Neural cell (in vitro differentiated cells): ENCODE data around the gene CALML4.

ENCODE experiments used
- EZH2 ChIP-seq: fragments of 200-600, 300-800 bp; shearing (Covaris generic), sonication (generic); IDR thresholded peaks from 2 replicates; pipeline ENCODE4 v1.6.1; 2014; ENCODE audit warnings: antibody characterized with exemption, low read length, borderline replicate concordance, mild to moderate bottlenecking; ENCODE audit not compliant: insufficient read depth, poor library complexity, severe bottlenecking
- POLR2AphosphoS5 ChIP-seq: IDR thresholded peaks from 2 replicates; pipeline ENCODE4 v1.6.1; 2012
- RAD21 ChIP-seq: fragments of 450-650 bp; conservative IDR thresholded peaks from 2 replicates; pipeline ENCODE4 v1.6.1; 2014; ENCODE audit warnings: antibody characterized with exemption, mild to moderate bottlenecking, moderate library complexity
- SMC3 ChIP-seq: fragments of 450-650 bp; conservative IDR thresholded peaks from 2 replicates; pipeline ENCODE4 v1.6.1; 2014; ENCODE audit warnings: antibody characterized with exemption, mild to moderate bottlenecking, moderate library complexity; ENCODE audit not compliant: poor library complexity
- TAF1 ChIP-seq: IDR thresholded peaks from 2 replicates; pipeline ENCODE4 v1.6.1; 2012; ENCODE audit warnings: low read depth
- TF ChIP-seq, protein P1 (sequence below): fragments of 450-650 bp; IDR thresholded peaks from 2 replicates; pipeline ENCODE4 v1.5.1; 2014; ENCODE audit warnings: antibody characterized with exemption, mild to moderate bottlenecking, moderate library complexity; ENCODE audit not compliant: poor library complexity, severe bottlenecking
- TF ChIP-seq, protein P2 (sequence below): IDR thresholded peaks from 2 replicates; pipeline ENCODE4 v1.6.1; 2012; ENCODE audit warnings: borderline replicate concordance

DNA sequence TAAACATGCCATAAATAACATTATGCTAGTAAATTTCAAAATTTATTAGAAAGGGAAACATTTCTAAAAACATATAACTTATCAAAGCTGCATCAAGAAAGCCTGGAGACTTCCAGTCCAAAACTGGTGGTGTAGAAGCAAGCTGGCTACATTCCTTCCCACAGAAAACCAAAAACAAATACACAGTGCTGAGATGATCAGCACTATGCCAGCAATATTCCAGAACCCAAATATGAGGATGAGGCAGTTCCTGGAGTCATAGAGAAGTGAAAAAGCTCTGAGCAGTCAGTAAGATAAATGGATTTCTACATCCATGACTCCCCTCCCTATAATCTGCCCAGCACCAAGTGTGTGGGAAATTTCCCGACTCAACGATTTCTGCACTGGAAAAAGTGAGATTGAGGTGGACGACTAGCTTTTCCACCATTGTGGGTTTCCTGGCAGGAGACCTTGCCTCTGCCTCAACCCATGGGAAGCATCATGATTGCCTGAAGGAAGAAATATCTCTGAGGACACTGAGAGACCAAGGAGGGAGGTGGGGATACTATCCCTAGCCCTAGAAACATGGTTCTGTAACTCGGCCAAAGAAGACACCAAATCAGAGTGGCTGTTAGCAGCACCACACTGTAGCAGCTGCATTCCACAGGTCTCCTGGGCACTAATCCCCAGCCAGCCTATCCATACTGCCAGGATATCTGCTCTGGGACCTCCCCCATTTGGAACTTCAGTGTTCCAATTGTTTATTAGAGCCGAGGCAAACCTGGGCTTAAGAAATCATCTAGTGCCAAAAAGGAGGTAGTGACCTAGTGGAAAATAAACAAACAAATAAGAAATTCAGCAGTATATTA lies 36.2 kb upstream of the CALML4 start:
- TF ChIP-seq, protein P1, sequence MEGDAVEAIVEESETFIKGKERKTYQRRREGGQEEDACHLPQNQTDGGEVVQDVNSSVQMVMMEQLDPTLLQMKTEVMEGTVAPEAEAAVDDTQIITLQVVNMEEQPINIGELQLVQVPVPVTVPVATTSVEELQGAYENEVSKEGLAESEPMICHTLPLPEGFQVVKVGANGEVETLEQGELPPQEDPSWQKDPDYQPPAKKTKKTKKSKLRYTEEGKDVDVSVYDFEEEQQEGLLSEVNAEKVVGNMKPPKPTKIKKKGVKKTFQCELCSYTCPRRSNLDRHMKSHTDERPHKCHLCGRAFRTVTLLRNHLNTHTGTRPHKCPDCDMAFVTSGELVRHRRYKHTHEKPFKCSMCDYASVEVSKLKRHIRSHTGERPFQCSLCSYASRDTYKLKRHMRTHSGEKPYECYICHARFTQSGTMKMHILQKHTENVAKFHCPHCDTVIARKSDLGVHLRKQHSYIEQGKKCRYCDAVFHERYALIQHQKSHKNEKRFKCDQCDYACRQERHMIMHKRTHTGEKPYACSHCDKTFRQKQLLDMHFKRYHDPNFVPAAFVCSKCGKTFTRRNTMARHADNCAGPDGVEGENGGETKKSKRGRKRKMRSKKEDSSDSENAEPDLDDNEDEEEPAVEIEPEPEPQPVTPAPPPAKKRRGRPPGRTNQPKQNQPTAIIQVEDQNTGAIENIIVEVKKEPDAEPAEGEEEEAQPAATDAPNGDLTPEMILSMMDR: no peak
- TF ChIP-seq TAF1 (no peak), POLR2AphosphoS5 (no peak), EZH2 (no peak), SMC3 (no peak), RAD21 (no peak)
- TF ChIP-seq, protein P2, sequence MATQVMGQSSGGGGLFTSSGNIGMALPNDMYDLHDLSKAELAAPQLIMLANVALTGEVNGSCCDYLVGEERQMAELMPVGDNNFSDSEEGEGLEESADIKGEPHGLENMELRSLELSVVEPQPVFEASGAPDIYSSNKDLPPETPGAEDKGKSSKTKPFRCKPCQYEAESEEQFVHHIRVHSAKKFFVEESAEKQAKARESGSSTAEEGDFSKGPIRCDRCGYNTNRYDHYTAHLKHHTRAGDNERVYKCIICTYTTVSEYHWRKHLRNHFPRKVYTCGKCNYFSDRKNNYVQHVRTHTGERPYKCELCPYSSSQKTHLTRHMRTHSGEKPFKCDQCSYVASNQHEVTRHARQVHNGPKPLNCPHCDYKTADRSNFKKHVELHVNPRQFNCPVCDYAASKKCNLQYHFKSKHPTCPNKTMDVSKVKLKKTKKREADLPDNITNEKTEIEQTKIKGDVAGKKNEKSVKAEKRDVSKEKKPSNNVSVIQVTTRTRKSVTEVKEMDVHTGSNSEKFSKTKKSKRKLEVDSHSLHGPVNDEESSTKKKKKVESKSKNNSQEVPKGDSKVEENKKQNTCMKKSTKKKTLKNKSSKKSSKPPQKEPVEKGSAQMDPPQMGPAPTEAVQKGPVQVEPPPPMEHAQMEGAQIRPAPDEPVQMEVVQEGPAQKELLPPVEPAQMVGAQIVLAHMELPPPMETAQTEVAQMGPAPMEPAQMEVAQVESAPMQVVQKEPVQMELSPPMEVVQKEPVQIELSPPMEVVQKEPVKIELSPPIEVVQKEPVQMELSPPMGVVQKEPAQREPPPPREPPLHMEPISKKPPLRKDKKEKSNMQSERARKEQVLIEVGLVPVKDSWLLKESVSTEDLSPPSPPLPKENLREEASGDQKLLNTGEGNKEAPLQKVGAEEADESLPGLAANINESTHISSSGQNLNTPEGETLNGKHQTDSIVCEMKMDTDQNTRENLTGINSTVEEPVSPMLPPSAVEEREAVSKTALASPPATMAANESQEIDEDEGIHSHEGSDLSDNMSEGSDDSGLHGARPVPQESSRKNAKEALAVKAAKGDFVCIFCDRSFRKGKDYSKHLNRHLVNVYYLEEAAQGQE: no peak
